22Rv1 (cell line): Measurements from ENCODE around the gene ZNF423.

Source experiments
- H3K27ac ChIP-seq: fragments of 450-650 bp; 2 replicates; pipeline ENCODE4 v1.5.1; 2017
- CTCF ChIP-seq: fragments of 450-650 bp; IDR thresholded peaks from 2 replicates; pipeline ENCODE4 v1.5.1; 2017; ENCODE audit warnings: mild to moderate bottlenecking
- ZFX ChIP-seq: fragments of 450-650 bp; IDR thresholded peaks from 2 replicates; pipeline ENCODE4 v1.6.1; 2017; ENCODE audit warnings: antibody characterized with exemption, borderline replicate concordance

ZNF423 gene

GRCh38 chr16:49671333-49671732 is 184.6 kb downstream of the ZNF423 start:
- H3K27ac ChIP-seq: no peak overlapping the region
- no peak for TF ChIP-seq ZFX
- no peak for TF ChIP-seq CTCF

- no peak for TF ChIP-seq CTCF
- TF ChIP-seq ZFX: no peak
- H3K27ac ChIP-seq: no peak overlapping the region
Measured at GRCh38 chr16:49670627-49671026, 185.3 kb downstream of the ZNF423 start.

- no peak overlapping the region for H3K27ac ChIP-seq
- TF ChIP-seq CTCF: no peak
Measured at GRCh38 chr16:49665482-49666230, 190.3 kb downstream of the ZNF423 start.

GRCh38 chr16:49664221-49665215 is 191.4 kb downstream of the ZNF423 start:
- no peak overlapping the region for H3K27ac ChIP-seq
- TF ChIP-seq CTCF: no peak

- TF ChIP-seq CTCF (no peak), ZFX (no peak)
- no peak overlapping the region for H3K27ac ChIP-seq
Measured at GRCh38 chr16:49663081-49664065, 192.5 kb downstream of the ZNF423 start.

GRCh38 chr16:49662569-49662968 is 193.3 kb downstream of the ZNF423 start:
- no peak for TF ChIP-seq ZFX
- TF ChIP-seq CTCF: no peak
- no peak overlapping the region for H3K27ac ChIP-seq
